Stimulated activated CD8-positive, alpha-beta memory T cell treated with anti-CD3 and anti-CD28 coated beads, Interleukin-12 subunit alpha, Interleukin-12 subunit beta, amount 100 ng/mL, for 1 hour (primary cell): ENCODE measurements around the gene FLNC.

ENCODE experiments used
- DNase-seq: peaks from one replicate; pipeline ENCODE4 v3.0.0-alpha.2; 2020; ENCODE audit warnings: low read depth

FLNC gene

DNA sequence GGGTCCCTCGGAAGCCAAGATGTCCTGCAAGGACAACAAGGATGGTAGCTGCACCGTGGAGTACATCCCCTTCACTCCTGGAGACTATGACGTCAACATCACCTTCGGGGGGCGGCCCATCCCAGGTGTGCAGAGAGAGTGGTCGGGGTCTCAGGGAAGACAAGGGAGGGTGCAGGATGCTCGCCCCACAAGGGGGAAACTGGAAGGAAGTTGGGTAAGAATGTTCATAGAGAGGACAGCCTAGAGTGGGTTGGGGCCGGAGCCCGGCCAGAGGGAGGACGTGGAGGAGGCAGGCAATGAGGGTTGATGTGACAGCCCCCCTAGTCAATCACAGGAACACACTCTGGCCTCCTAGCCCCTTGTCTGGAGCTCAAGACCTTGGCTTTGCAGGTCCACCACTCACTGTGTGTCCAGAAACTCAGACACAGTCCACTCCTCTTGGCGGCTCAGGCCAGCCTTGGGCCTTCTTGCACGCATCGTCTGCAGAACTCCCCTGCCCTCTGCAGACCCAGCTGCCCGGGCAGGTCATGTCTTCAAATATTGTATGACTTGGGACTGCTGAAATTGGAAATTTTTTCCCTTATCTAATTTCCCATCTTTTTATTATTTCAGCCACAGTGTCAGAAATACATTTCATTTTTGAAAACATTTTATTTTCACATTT, 16.7 kb downstream of the FLNC start:
- no peak for DNase-seq

DNA sequence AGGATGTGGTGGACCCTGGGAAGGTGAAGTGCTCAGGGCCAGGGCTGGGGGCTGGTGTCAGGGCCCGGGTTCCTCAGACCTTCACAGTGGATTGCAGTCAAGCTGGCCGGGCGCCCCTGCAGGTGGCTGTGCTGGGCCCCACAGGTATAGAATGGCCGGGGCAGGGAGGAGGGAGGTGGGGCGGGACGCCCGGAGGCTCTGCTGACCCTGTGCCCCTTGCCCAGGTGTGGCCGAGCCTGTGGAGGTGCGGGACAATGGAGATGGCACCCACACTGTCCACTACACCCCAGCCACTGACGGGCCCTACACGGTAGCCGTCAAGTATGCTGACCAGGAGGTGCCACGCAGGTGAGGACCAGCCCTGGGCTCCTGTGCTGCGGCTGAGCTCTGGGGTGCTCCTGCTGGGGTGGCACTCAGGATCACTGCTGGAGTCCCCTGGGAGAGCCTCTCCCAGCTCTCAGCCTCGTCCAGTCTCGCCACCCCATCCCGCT, 17.6 kb downstream of the FLNC start:
- DNase-seq = no peak

DNA sequence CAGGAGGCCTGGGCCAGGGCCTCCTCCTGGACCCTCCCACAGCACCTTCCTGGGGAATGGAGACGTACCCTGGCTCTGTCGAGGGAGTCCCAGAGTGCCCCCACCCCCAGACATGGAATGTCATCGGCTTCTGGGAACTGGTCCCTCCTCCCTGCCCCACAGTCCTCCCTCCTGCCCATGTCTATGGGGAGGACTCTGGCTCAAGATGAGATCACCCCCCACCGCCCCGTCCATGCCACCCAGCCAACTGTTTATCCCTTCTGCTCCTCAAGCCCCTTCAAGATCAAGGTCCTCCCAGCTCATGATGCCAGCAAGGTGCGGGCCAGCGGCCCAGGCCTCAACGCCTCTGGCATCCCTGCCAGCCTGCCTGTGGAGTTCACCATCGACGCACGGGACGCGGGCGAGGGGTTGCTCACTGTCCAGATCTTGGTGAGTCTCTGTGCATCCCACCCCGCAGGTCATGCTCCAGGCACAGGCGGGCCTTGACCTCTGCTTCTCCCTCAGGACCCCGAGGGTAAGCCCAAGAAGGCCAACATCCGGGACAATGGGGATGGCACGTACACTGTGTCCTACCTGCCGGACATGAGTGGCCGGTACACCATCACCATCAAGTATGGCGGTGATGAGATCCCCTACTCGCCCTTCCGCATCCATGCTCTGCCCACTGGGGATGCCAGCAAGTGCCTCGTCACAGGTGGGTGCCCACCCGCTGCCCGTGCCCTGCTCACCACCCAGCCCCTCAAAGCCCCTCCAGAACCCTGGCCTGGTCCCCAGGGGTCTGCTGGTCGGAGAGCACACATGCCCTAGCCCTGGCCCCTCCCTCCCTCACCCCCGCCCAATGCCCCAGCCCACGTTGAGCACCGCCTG, 18.3 kb downstream of the FLNC start:
- DNase-seq = no peak

DNA sequence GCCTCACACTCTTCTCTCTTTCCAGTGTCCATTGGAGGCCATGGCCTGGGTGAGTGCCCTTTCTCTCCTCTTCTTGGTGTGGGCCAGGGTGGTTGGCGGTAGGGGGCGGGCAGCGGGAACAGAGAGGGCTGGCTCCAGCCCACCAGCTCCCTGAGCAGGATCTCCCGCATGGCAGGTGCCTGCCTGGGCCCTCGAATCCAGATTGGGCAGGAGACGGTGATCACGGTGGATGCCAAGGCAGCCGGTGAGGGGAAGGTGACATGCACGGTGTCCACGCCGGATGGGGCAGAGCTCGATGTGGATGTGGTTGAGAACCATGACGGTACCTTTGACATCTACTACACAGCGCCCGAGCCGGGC, 18.9 kb downstream of the FLNC start:
- no peak for DNase-seq

DNA sequence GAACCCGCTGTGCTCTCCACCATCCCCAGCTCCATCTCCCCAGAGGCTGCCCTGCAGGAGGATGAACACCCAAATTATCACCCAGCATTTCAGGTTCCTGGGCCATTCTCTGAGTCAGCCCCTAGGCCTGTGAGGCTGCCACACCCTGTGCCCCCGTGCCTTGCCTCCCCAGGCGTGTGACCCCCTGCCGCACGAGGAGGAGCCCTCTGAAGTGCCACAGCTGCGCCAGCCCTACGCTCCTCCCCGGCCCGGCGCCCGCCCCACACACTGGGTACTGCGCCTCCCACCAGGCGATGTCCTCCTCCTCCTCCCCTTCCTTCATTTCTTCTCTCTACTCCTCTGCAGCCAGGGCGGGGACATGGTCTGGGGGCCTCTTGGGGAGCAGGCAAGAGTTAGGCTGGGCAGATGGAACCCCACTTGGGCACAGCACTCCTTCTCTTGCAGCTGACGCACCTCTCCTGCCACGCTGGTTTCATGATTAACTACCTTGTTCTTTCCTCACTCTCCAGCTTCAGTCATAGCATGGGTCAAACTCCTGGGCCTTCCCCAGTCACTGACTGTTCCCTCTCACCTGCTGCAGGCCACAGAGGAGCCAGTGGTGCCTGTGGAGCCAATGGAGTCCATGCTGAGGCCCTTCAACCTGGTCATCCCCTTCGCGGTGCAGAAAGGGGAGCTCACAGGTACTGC, 19.7 kb downstream of the FLNC start:
- DNase-seq = no peak

DNA sequence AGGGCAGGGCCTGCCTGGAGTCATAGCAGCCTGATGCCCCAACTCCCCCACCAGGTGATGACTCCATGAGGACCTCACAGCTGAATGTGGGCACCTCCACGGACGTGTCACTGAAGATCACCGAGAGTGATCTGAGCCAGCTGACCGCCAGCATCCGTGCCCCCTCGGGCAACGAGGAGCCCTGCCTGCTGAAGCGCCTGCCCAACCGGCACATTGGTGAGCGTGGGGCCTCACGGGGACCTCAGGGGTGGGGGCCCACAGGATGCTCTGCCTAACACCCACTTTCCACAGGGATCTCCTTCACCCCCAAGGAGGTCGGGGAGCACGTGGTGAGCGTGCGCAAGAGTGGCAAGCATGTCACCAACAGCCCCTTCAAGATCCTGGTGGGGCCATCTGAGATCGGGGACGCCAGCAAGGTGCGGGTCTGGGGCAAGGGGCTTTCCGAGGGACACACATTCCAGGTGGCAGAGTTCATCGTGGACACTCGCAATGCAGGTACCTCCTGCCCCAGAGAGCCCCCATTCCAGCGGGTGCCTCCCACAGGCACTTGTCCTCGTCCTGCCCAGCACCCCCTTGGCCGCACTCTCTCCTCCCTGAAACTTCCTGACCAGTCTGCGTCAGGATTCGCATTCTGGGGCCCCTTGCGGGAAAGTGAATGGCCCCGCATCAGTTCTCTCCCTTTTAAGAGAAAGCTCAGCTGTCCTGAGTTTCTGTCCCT, 22.5 kb downstream of the FLNC start:
- no peak for DNase-seq

DNA sequence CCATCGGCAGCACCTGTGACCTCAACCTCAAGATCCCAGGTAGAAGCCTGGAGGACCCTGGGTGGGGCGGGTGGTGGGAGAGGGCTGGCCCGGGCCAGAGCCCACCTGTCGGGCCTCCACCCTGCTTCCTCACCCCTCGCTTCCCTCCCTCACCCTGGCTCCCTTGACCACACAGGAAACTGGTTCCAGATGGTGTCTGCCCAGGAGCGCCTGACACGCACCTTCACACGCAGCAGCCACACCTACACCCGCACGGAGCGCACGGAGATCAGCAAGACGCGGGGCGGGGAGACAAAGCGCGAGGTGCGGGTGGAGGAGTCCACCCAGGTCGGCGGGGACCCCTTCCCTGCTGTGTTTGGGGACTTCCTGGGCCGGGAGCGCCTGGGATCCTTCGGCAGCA, 23.6 kb downstream of the FLNC start:
- DNase-seq = no peak

DNA sequence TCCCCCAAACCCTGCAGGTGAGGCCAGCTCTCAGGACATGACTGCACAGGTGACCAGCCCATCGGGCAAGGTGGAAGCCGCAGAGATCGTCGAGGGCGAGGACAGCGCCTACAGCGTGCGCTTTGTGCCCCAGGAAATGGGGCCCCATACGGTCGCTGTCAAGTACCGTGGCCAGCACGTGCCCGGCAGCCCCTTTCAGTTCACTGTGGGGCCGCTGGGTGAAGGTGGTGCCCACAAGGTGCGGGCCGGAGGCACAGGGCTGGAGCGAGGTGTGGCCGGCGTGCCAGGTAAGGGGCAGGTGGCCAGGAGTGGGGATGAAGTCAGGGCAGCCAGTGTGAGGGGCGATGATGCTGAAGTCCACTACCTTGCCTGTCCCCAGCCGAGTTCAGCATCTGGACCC, 24.2 kb downstream of the FLNC start:
- DNase-seq = no peak

DNA sequence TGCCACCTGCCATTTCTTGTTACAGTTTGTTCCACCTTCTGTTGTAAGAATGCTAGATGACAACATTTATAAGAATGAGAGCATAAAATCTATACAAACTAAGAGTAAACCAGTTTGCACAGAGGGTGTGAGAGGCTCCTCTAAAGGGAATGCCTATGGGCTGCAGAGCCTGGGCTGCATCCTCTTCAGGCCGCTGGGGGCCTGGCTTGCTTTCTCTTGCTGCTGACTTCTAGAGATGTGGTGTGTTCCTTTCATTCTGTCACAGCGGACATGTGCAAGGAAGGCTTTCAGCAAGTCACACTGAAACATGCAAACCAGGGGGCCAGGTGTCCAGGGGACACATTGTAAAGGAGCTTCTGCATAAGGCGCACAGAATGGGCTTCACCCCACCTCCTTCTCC, 25.4 kb downstream of the FLNC start:
- no peak for DNase-seq

DNA sequence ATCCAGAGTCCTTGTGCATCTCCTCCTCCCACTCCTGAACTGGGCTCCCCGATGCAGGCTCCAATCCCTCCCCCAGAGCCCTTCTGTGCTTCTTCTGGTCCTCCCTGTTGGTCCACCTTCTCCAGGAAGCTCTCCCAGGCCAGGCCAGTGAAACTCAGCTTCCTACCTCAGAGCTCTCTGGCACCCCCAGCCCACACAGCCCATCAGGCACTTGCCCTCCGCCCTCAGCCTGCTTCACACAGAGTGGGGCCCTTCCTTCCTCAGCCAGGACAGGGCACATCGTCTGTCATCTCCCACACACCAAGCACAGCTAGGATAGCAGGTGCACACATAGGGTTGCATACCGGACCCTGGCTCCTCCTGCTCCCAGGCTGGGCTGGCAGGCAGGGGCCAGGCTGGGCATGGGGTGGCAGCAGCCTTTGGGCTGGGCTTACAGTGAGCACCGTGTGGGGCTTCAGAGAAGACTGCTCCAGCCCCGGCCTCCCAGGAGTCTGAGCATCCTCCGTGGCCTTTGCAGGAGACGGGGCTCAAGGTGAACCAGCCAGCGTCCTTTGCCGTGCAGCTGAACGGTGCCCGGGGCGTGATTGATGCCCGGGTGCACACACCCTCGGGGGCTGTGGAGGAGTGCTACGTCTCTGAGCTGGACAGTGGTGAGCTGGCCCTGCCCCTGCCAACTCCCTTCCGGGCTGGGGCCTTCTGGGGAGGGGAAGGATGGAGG, 26.0 kb downstream of the FLNC start:
- DNase-seq = no peak

DNA sequence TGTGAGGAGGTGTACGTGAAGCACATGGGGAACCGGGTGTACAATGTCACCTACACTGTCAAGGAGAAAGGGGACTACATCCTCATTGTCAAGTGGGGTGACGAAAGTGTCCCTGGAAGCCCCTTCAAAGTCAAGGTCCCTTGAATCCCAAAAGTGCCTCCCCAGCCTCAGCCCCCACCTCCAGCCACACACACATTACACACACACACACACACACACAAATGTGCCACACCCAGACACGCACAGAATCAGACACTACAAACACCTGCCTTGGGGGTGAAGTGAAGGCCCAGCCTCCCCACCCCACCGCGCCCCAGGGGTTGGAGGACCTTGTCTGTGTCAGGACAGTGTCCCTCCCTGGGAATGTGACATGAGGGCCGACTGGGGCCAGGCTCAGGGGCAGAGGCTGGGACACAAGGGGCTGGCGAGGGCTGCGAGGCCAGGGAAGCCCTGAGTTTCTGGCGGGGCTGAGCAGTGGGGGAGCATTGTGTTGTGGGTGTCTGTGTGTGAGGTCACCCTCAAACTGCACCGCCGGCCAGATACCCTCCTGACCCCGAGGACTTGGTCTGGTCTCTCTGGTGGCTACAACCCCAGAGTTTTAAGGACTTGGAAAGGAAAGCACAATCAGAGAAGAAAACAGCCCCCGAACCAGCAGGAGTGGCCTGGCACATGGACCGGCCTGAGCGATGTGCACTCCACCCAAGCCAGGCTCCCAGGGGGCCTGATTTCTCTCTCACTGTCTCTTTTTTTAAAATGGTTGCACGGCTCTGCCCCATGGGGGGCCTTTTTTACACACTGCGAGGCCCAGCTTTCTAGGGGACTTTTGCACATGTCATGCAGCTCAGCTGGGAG, 28.4 kb downstream of the FLNC start:
- DNase-seq = no peak

DNA sequence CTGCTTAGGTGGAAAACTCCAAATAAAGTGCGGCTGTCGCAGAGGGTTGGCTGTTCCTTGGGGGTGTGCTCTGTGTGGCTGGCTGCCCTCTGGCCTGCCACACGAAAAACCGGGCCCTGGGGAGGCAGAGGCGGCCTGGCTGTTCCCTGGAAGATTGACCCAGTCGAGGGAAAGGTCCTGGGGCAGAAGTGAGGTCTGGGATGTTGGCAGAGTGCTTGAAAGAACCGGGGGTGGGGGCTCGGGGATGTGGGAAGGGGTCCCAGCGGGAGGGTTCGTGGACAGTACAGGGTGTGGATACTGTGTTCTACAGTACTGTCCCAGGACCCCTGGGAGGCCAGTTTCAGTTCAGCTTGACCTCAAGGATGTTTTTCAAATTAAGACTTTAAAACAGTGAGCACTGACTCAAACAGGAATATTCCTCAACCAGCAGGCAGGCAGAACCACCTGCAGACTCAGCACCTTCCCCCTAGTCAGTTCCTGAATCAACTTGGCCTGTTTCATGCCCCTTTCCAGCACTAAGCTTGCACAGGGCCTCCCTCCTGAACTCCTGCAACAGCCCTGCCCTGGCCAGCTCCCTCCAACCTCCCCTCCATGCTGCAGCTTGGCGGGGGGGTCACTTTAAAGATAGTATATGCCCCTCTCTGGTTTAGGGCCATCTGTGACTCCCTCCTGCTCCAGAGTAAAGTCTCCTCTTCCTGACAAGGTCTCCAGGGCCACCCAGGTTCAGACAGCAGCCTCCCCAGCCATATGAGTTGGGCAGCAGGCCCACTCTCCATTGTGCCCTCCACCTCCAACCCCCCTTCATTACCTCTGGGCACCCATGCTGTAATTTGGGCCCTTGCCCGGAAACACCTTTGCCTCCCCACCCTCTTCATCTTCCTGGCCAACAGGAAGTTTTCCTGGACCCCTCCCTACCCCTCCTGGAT, 29.3 kb downstream of the FLNC start:
- DNase-seq = no peak

DNA sequence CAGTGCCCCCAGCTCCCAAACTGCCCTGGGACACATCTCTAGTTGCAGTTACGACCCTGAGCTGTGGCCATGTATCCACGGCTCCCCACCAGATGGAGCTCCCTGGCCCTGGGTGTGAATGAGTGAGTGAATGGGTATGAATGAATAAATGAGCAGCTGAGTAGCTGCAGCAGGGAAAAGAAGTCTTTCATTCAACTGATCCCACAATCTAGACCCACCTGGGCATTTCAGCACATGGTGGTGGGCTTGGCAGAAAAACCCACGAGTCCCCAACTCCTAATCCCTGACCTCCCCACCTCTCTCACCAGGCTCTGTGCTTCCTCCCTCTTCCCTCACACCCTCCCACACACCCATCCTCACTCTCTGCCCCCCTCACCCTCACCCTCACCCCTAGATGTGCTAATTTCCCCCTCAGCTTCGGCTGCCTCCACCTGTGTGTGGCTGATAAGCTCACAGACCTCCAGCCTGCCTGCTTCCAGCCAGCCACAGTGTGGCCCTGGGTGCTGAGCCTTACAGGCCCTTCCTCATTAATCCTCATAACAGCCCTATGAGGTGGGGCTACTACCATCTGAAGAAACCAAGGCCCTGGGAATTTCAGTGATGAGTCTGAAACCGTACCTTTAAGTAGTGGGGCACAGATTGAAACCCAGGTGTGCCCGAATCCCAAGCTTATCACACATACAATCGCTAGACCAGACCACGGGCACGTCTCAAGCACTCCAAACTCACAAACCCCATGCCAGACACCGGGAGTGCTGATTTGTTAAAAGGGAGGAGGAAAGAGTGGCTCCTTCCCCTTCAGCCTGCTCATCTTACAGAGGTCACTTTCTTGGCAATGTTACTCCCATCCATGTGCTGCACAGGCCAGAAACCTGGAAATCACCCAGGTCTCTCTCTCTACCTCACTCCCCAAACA, 30.2 kb downstream of the FLNC start:
- DNase-seq = no peak

DNA sequence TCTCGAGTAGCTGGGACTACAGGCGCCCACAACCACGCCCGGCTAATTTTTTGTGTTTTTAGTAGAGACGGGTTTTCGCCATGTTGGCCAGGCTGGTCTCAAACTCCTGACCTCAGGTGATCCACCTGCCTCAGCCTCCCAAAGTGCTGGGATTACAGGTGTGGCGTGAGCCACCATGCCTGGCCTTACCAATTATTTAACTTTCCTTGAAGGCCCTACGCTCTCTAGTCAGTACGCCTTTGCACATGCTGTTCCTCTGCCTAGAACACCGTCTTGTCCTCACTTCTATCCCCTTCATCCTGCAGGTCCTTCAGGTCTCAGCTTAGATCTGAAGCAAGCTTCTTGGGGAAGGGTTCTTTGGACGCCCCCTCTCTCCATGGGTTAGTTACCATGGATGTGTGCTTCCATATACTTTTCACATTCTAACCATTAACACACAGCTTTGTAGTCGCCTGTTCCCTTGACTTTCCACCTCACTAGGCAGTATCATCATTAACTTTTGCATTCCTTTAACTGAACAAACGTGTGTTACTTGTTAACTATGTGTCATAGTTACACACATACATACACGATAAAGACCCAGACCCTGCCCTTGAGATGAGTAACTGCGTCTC, 31.9 kb downstream of the FLNC start:
- no peak for DNase-seq

DNA sequence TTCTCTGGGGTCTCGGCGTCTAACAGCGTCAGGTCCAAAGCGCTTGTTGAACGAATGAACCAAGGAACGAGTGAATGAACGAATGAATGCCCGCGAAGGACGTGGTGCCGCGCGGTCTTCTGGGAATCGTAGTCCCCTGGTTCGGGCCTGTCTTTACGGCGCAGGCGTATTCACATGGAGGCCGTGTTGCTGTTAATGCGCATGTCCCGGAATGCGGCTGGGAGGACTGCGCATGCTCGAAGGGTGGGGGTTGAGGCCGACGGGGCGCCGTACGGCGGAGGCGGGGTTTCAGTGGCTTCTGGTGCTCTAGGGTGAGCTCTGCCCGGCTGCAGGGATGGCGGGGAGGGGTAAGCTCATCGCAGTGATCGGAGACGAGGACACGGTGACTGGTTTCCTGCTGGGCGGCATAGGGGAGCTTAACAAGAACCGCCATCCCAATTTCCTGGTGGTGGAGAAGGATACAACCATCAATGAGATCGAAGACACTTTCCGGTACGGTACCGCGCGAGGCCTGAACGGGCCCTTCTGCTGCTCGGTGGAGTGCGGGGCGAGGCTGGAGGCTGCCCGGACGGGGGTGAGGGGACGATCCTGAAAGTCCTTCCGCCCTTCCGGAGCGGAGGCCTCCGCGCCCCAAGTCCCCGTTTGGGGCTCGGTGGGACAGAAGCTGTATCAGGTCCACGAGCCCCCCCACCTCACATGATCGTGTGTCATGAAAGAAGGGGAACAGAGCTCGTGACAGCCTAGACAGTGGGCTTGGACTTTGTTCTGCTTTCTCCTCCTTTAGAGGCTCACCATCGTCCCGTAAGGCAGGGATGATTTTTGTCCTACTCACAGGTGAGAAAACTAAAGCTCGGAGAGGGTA, 32.6 kb downstream of the FLNC start, which contains the start of gene ATP6V1F:
ATP6V1F (plus strand) TSS at position 286 of the 862 bp plus-strand sequence; CDS start at position 335, 49 bp downstream.
- DNase-seq = peak; percentile 99

DNA sequence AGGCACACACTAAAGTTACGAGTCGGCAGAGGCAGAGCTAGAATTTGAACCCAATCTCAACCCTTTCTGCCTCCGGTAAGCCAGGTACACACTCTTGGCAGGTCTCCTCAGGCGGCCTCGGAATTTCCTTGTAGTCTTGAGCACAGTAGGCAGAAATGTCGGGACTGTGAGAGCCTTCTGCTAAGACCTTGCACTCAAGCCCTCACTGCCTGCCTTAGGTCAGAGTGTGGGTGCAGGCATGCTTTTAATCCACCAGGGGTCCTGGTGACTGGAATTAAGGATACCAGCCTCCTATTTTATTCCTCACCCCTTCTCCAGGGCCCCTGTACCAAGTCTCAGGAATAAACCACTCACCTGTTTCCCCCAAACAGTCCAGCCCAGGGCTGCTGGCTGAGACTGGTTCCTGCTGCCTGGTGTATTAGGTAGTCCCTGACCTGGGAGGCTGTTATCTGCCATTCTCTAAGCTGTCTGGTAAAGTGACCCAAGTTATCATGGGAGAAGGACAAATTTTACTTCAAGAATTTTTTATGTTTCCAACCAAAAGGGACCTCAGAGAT, 33.3 kb downstream of the FLNC start:
- DNase-seq = peak; percentile 6

DNA sequence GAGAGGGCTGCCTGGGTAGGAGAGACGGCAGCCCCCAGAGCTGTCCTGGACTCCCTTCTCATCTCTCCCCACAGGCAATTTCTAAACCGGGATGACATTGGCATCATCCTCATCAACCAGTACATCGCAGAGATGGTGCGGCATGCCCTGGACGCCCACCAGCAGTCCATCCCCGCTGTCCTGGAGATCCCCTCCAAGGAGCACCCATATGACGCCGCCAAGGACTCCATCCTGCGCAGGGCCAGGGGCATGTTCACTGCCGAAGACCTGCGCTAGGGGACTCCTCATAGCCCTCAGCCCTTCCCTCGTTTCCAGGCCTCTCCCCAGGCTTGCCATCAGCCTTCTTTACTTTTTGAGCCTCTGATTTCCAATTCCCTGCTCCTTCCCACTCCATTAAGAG, 35.1 kb downstream of the FLNC start:
- DNase-seq = no peak
